HG02798 (cell line): ENCODE results near the gene EEIG1.

Source experiments
- ATAC-seq: cut with Tn5 transposase; IDR thresholded peaks from one replicate; pipeline ENCODE4 v1.9.1; 2021; ENCODE audit warnings: mild to moderate bottlenecking; ENCODE audit not compliant: unreplicated experiment, poor library complexity

EEIG1 gene

DNA sequence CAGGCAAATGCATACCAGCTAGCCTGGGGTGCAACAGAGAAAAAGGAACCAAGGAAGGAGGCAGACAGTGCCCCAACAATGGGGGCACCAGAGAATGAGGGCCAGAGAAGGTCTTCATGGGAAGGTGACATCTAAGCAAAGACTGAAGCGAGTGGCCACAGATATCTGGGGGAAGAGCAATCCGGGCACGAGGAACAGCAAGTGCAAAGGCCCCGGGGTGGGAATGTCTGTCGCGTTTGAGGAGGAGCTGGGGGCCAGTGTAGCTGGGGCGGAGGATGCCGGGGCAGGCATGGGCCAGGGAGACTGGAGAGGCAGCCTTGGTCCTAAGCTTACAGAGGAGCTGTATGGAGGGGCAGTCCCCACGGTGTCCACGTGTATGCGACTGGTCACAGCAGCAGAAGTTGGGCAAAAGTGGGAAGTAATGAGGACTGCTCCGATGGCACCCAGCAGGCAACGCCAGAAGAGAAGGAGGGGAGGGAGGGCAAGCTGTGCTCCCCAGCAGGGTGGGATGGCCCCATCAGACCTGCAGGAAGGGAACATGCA, 19.1 kb downstream of the EEIG1 start:
- ATAC-seq: no peak

DNA sequence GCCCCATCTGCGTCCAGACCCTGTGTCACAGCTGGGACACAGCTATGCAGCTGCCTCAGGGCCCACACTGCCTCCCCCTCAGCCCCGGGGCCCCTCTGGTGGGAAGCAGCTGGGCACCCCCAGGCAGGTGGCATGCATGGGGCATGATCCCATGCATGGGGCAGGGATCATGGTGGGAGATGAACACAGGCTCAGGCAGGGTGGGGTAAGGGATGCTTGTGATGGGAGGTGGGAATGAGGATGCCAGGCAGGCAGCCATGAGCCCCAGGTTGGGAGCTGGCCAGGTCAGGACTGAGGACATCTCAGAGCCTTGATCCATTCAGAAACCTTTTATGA, 19.7 kb downstream of the EEIG1 start:
- no peak for ATAC-seq

DNA sequence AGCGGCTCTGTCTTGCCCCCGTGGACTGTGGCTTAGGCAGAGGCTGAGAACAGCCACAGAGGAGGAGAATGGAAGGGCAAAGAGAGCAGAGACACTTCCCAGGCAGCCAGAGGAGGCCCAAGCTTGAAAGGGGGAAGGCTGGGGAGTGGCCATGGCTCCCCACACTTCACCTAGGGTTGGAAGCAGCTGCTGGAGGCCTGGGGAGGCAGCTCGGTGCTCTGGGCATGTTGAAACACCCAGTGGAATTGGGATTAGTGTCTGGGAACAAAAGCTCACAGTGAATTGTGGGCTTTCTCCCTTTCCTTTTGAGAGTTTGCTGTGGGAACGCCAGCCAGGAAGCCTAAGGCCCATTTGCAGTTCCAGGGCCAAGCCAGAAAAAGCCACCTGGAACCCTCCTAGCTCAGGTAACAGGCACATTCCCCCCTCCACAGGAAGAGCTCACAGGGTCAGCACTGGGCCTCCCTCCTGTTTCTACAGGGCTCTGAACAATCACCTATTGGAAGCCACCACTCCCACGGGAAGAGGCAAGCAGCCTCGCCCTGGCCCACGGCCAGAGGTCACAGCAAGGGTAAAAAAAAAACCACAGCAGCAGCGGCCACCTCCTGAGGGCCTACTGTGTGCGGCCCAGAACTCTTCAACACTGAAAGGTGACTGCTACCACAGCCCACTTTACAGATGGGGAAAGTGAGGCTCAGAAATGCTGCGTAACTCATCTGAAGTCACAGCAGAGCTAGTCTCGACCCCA, 20.2 kb downstream of the EEIG1 start:
- ATAC-seq: no peak

DNA sequence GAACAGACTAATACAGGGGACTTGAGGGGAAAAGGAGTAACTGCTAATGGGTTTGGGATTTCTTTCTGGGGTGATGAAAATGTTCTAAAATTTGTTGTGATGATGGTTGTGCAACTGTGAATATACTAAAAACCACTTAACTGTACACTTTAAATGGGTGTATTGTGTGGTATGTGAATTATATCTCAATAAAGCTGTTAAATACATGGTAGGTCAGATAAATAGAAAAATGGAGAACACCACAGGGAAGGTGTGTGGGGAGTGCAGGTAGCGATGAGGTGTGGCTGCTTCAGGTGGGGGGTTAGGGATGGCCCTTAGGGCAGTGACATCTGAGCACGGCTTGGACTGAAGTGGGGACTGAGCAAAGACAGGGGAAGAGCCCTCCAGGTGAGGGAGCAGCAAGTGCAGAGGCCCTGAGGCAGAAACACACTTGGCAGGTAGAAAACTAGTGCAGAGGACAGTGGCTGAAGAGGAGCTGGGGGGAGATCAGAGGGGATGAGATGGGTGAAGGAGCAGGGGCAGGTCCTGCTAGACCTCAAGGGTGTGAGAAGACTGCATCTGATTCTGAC, 20.9 kb downstream of the EEIG1 start:
- no peak for ATAC-seq

DNA sequence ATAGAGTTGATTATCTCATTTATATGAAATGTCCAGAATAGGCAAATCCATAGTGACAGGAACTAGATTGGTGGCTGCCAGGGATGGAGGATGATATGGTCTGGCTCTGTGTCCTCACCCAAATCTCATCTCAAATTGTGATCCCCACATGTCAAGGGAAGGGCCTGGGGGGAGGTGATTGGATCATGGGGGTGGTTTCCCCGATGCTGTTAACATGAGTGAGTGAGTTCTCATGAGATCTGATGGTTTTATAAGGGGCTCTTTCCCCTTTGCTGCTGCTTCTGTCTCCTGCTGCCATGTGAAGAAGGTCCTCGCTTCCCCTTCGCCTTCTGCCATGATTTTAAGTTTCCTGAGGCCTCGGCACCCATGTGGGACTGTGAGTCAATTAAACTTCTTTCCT, 21.4 kb downstream of the EEIG1 start:
- no peak for ATAC-seq

DNA sequence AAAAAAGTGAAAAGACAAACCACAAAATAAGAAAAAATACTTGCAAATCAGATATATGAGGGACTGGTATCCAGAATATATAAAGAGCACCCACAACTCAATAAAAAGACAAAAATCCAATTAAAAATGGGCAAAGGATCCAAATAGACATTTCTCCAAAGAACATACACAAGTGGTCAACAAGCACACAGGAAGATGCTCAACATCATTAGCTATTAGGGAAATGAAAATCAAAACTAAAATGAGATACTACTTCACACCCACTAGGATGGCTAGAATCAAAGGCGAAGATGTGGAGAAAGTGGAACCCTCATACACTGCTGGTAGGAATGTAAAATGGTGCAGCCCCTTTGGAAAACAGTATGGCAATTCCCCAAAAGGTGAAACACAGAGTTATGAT, 22.1 kb downstream of the EEIG1 start:
- ATAC-seq: no peak

DNA sequence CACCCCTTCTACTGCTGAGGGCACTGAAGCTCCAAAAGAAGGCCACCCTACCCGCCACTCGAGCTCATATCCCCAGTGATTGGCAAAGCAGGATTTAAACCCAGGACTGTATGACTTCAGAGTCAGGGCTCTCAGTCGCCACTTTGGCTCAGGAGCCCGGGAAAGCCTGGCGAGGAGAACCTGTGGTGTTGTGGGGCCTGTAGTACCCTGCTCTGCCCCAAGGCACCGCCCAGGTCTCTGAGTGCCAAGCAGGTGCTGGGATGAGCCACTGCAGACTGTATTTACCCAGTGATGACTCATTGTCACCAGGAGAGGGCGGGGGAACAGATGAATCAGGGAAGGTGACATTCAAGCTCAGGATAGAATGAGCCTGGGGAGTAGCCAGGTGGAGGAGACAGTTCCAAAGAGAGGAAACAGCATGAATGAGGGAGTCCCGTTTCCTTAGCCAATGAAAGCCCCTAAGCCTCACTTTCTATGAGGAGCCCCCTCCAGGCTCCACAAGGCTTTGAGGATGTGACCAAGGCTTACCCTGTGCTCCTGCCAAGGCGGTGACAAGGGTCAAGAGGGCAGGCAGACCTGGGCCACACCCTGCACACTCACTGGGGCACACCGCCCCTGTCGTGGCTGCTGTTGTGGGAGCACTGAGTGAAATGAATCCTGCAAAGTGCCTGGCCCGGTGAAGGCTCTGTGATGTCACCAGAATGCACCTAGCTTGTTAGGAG, 25.3 kb downstream of the EEIG1 start:
- ATAC-seq: peak; percentile 66

DNA sequence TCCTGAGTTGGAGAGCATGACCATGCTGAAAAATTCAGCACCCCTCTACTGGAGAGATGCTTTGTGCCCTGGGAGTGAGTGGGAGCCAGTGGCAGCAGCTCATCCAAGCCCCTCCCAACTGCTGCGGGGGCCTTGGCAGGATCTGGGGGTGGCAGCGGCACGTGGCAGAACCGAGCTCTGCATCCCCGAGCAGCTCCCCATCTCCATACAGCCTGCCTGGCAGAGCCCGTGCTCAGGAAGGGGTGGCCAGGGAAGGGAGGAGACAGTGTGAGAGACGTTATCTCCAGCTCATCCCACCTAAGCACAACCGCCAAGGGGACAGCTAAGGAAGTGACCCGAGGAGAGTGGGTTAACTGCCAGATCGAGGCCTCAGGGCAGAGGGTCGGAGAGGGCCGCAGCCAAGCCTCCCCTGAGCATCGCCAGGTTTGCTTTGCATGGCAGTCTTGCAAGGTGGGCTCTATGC, 25.9 kb downstream of the EEIG1 start:
- ATAC-seq: no peak

DNA sequence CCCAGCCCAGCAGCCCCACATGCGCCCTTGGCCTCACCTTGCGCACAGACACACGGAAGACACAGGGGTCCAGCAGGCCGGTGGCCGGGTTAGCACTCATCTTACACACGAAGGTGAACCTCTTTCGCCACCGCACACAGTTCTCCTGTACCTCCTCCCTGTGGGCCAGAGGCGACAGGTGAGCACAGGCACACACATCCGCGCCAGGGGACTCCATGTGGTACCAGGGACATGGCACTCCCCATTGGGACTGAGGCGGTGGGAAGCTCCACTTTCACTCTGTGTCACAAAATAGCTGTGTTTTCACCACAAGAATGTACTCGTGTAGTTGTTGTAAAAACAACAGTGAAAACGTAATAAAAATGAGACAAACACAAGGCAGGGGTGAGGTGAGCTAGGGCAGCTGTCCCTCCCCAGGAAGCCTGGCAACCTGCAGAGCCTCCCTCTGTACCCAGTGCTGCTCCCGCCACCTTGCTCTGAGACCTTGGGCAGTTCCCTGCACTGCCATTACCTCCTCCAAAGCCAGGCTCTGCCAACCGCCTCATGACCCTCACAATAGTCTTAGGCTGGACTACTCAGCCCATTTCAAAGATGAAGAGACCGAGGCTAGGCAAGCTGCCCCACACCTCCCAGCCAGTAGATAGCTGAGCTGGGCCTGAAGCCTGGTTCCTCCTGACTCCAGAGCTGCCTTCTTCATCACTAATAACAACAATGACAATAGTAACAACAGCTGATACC, 26.9 kb downstream of the EEIG1 start:
- ATAC-seq: no peak

DNA sequence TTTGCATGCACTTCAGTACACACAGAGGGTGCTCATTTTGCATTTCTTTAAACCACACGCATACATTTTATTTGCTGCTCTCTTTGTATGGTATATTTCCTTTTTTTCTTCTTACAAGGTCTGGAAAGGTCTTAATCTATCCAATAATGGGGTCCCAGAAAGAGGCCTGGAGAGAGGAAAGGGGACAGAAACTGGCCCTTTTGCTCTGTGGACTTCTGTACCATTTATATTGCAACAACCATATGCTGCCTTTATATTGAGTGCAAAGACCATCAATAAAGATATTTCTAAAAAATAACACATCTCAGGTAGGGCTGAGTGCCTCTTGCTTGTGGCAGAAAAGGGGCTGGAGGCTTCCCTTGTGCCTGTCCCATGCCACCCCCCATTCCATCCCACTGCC, 27.6 kb downstream of the EEIG1 start:
- no peak for ATAC-seq

DNA sequence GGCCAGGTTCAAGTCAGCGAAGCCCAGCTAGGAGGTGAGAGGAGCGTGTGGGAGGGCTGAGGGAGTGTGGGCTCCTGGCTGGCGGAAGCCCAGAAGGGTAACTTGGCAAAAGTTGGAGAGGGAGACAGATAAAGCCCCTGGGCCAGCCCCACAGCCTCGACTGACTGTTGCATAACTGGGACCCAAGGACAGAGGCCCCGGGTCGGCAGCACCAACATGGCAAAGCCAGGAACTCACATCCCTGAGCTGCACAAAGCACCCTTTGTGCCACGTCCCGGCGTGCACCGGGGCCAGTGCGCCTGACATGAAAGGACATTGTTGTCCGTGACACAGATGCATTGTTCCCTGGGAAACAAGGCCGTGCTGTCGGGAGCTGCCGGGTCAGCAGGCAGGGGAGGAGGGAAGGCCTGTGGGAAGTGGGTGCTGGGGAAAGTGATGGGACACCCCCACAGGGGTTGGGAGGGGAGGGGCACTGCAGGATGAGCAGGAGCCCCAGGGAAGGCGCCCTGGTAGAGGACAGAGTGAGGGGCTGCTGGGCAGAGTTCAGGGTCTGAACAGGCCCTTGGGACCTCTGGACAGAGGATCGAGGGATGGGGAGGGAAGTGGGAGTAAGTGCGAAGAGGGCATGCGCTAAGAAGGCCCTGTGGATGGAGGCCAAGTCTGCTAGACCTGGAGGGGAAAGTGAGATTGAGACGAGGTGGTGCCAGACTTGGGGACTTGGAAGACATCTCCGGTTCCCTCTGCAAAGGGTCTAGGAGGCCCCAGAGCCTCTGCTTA, 30.1 kb downstream of the EEIG1 start:
- ATAC-seq: no peak

DNA sequence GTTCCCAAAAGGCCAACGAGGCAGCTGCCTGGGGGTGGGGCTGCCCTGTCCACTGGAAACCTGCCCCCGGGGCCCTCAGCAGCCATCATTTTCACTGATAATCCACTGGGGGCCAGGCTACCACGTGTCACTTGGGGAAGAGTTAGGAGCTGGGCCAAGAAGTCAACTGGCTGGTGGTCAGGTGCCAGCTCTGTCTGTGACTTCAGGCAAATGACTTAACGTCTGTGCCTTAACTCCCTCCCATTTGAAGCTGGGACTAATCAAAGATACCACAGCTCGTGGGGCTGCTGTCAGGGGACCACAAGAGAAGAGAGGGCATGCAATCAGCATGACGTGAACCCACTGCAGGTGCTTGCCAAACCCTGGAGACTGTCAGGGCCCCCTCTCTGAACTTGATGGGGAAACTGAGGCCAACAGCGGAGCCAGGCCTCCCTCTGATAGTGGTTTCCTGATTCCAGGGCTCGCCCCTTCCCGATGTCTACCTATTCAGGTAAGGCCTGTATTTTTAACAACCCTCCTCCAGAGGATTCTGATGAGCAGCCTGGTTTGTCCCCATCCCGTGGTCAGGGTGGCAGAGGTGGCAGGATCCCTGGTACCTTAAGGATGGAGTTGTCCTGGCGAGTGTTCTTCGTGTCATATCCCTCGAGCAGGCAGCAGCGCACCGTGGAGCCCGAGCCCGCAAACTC, 30.8 kb downstream of the EEIG1 start:
- ATAC-seq: no peak

DNA sequence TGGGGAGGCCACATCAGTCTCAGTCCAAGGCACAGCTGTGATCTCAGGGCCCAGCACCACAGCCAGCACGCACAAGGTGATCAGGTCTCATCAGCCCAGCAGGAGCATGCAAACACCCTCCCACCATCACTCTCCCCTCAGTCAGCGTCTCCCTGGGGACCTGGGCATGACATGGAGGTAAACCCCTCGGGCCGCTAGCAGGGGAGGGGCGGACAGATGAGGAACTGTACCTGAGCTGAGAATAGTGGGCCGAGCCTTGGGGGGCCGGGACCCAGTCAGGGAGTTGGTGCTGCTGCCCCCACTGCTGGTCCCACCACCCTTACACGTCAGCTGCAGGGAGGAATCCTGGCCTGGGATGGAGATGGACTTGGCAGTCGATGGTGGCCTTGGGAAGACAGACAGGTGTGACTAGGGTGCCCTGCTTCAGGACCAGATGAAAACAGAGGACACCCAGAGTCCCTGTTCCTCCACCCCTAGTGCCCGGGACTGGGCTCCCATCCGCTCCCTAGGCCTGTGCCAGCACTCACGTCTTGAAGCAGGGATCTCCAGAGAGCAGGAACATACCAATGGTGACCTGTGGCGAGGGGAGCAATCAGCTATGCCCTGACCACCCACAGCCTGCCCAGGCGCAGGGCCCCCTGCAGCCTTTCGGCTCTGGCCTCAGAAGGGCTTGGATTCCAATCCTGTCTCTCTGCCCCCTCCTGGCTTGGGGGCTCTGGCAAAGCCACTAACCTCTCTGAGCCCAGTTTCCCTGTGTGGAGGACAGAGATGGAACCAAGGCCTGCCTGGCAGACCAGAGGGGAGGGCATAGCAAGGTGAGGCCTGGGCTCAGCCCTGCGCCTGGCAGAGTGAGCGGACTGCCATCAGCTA, 32.7 kb downstream of the EEIG1 start:
- ATAC-seq: no peak

DNA sequence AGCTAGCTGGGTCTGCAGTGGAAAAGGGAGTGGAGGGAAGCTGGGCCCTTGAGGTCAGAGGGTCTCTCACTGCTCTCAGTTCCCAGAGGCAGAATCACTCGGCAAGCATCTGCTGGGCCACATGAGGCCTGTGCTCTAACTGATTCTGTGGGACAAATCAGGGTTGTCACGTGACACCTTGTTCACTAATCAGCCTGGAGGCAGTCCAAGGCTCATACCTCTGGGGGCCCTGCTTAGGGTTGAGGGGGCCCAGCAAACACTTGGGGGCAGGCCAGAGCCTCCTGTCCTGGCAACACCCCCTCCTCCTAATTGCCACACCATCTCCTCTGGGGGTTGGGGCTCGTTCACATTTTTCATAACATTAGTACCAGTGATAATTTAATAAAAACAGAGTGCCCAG, 34.1 kb downstream of the EEIG1 start:
- no peak for ATAC-seq

DNA sequence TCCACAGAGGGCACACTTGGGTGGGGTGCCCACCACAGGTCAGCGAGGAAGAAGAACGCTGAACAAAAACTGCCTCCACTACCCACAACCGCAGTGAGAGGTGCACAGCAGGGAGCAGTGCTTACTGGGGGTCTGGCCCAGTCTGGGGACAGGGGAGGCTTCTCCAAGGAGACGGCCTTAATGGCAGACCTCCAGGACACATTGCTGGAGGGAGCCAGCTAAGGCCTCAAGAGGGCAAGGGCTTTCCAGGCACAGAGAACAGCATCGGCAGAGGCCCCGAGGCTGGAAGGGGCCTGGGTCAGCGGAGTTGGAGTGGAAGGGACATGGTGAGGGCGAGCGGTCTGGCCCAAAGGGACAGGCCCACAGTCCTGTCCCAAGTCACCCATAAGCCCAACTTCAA, 34.8 kb downstream of the EEIG1 start:
- ATAC-seq: no peak

DNA sequence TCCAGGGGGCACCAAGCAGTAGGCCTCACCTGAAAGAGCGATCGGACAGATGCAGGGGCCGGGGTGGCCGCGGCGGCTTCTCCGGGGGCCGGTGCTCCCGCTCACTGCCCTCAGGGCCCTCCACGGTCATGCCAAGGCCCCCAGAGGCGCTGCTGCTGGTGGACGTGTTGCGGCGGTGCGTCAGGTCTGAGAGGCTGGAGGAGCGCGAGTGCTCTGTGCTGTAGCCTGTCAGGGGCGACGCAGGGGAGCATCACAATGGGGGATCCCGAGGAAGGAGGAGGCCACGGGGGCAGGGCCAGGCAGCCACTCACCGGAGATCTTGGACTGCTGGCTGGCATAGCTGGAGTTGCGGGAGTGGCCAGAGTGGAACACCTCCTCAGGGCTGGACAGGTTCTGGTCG, 35.5 kb downstream of the EEIG1 start:
- ATAC-seq: no peak

DNA sequence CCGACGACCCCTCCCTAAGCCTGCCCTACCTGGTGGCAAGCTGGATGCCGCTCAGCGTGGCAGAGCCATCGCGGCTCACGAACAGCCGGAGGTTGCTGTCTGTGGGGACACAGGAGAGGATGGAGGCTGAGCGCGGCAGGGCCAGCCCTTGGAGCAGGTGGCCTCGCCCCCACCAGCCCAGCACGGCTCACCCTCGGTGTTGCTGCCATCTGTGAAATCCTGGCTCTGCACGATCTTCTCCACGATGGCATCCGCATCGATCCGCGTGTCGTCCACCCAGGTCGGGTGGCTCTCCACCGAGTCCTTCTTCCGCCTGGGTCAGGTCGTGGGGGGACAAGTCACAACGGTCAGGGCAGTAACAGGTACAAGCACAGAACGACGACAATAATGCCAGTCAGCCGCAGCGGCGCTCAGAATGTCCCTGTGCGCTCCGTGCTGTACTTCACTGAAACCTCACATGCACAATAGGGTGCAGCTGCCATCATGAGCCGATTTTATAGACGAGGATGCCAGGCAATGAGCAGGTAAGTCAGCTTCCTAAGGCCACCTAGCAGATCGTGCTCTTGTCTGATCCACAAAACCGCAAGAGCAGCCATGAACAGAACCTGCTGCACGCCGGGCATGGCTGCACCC, 36.1 kb downstream of the EEIG1 start:
- no peak for ATAC-seq

DNA sequence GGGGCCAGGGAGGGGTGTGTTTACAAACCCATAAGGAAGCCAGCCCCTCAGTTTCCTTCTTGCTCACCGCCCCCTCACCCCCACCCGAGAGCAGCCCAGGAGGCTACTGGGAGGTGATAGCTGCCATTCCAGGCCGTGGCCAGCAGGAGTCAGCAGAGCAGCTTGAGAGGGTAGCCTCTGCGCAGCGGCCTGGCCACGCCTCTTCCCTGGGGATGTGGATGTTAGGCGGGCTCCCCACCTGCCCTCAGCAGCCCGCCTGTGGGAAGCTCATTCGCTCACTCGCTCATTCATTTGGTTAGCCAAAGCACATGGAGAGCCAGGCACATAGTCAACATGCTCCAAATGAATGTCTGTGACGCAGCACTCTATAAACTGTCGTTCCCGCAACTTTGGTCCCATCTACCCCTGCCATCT, 37.1 kb downstream of the EEIG1 start:
- ATAC-seq: peak; percentile 67
